SIG-M5 (cell line): ENCODE data around the gene SLC16A8.
"Not testable (repeated sequence)": the region's sequence is repeated elsewhere in the genome, so short reads cannot be mapped to it uniquely, and the experiment has no call there.

Experiments used
- DNase-seq: peaks from one replicate; lab custom pipeline; 2025; lab: John Stamatoyannopoulos, UW

Gene SLC16A8

GRCh38 chr22:38043151-38044039 is 40.6 kb downstream of the SLC16A8 start:
- DNase-seq = no peak

GRCh38 chr22:38042488-38042790 is 41.5 kb downstream of the SLC16A8 start:
- DNase-seq = no peak

- no peak for DNase-seq
These were observed 42.1 kb downstream of the SLC16A8 start for GRCh38 chr22:38041760-38042487.

GRCh38 chr22:38040953-38041759 is 42.8 kb downstream of the SLC16A8 start:
- no peak for DNase-seq

GRCh38 chr22:38038890-38039812 is 44.8 kb downstream of the SLC16A8 start:
- DNase-seq = no peak

GRCh38 chr22:38038426-38038825 is 45.6 kb downstream of the SLC16A8 start:
- no peak for DNase-seq

GRCh38 chr22:38037367-38038150 is 46.4 kb downstream of the SLC16A8 start:
- DNase-seq = not testable (repeated sequence)

- no peak for DNase-seq
These were observed 47.5 kb downstream of the SLC16A8 start for GRCh38 chr22:38036392-38037062.

GRCh38 chr22:38035530-38035885 is 48.5 kb downstream of the SLC16A8 start:
- DNase-seq = no peak

GRCh38 chr22:38034884-38035529 is 49.0 kb downstream of the SLC16A8 start:
- no peak for DNase-seq

GRCh38 chr22:38034278-38034882 is 49.6 kb downstream of the SLC16A8 start:
- no peak for DNase-seq

GRCh38 chr22:38033522-38034277 is 50.3 kb downstream of the SLC16A8 start:
- no peak for DNase-seq

- DNase-seq = no peak
These were observed 51.1 kb downstream of the SLC16A8 start for GRCh38 chr22:38032681-38033521.

GRCh38 chr22:38031491-38031890 is 52.5 kb downstream of the SLC16A8 start:
- DNase-seq = no peak

GRCh38 chr22:38030311-38031133 is 53.5 kb downstream of the SLC16A8 start:
- no peak for DNase-seq

GRCh38 chr22:38029901-38030300 is 54.1 kb downstream of the SLC16A8 start:
- no peak for DNase-seq

- DNase-seq = no peak
These were observed 54.6 kb downstream of the SLC16A8 start for GRCh38 chr22:38029370-38029769.
